Measurements from ENCODE around the gene AGPAT1.

GRCh38 chr6:32188381-32189068 lies 12.6 kb upstream of the AGPAT1 start:
- TF ChIP-seq FOXP2 (optimal IDR thresholded peaks at IDR 0.05; ENCODE audit: control extremely low read depth, extremely low read length, insufficient read depth) (no peak), POLR2AphosphoS5 (IDR thresholded peaks at IDR 0.05; ENCODE audit: borderline replicate concordance, low read depth, low read length) (no peak; the same call in 1 of the 2 replicates), EZH2 (IDR thresholded peaks at IDR 0.05) (no peak)
